ENCODE measurements around the gene VIPR1.

VIPR1 gene

DNA sequence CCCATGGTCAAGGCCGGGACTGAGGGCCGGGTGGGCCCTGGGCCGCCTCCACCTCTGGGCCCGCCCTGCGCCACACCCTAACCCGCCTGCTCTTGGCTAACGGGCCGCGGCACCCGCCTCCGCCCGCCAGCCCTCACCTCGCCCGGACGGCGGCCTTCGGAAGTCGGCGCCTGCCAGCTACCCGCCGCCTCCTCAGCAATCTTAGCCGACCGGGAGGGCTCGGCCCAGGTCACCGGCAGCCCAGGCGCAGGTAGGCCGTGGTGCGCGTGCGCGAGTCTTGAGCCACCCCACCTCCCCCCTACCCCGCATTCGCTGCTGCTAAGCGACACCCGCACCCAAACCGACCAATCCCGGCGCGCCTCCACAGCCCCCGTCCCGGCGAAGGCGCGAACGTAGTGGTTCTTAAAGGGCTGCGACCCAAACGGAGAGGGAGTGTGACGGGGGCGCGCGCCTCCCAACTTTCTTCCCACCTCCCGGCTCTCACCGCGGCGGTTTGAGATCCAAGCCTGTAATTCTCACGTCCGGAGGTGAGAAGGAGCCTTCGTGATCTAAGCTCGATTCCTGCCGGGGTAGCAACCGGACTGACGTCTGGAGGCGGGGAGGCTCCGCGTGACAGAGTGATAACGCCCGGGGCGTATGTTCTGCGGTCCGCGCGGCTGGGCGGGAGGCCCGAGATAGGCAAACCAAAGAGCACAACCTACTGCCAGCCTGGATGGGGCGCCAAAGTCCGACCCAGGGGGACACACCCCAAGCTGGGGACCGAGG lies 79.4 kb downstream of the VIPR1 start, which contains the start of gene SEC22C:
TSS of gene SEC22C (minus strand) at position 259 of the 765 bp plus-strand sequence. CDS start 12,921 bp downstream, outside the sequence.
- TF ChIP-seq, protein P1, sequence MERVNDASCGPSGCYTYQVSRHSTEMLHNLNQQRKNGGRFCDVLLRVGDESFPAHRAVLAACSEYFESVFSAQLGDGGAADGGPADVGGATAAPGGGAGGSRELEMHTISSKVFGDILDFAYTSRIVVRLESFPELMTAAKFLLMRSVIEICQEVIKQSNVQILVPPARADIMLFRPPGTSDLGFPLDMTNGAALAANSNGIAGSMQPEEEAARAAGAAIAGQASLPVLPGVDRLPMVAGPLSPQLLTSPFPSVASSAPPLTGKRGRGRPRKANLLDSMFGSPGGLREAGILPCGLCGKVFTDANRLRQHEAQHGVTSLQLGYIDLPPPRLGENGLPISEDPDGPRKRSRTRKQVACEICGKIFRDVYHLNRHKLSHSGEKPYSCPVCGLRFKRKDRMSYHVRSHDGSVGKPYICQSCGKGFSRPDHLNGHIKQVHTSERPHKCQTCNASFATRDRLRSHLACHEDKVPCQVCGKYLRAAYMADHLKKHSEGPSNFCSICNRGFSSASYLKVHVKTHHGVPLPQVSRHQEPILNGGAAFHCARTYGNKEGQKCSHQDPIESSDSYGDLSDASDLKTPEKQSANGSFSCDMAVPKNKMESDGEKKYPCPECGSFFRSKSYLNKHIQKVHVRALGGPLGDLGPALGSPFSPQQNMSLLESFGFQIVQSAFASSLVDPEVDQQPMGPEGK (CRISPR knock-in tag; IDR thresholded peaks at IDR 0.05; ENCODE audit: borderline replicate concordance), result no peak
- peak; percentile 98 for ATAC-seq

DNA sequence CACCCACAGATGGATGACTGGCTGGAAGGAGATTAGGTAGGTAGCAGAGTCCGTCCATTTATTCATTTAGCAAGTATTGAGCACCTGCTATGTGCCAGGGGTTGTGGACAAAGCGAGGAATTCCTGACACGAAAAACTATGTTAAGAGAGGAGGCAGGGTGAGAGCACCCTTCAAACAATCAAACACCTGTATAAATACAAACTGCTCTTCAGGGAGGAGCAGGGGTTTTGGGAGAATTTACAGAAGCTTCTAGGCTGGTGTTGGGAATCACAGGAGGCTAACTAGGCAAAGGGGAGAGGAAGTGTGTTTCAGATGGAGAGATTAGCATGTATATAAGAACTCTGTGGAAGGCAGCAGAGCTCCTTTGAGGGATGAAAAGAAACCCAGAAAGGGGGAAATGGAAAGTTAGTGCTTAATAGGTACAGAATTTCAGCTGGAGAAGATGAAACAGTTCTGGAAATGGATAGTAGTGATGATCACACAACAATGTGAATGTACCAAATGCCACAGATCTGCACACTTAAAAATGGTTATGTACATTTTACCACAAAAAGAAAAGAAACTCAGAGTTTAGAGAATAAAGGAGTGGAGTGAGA lies 80.1 kb downstream of the VIPR1 start:
- no peak for ATAC-seq
- TF ChIP-seq RARB (CRISPR knock-in tag; IDR thresholded peaks at IDR 0.05), result no peak
- TF ChIP-seq OSR1 (CRISPR knock-in tag; IDR thresholded peaks at IDR 0.05), result no peak
- no peak for TF ChIP-seq SNAI2 (CRISPR knock-in tag; IDR thresholded peaks at IDR 0.05)
- TF ChIP-seq ZFP30 (CRISPR knock-in tag; IDR thresholded peaks at IDR 0.05), result no peak
- TF ChIP-seq ZNF8 (CRISPR knock-in tag; IDR thresholded peaks at IDR 0.05), result no peak
- no peak for TF ChIP-seq ISL1 (CRISPR knock-in tag; IDR thresholded peaks at IDR 0.05)
- no peak for TF ChIP-seq CSDC2 (CRISPR knock-in tag; IDR thresholded peaks at IDR 0.05)

Data from SK-N-SH treated with all-trans-retinoic acid at 6 μM for 48 hours (cell line).